HCT116 (cell line): Measurements from ENCODE around the gene TEN1. TPM values are rescaled to one million over a fixed set of nuclear protein-coding genes. Genes with fewer than 3 reads are reported as not detected.

ENCODE experiments used
- ATAC-seq: fragments of 200-7000 bp; cut with Tn5 transposase; 2 replicates; pipeline ENCODE4 v1.9.1; 2020; ENCODE audit warnings: mild to moderate bottlenecking, moderate library complexity
- BruUV-seq: library from RNA; stranded (reverse); fragments of 400-500 nt; replicated peaks from 2 replicates; lab custom pipeline; 2021; lab: Mats Ljungman, UMichigan
- CTCF ChIA-PET: fragments of 300-600 bp; sonication (Branson Sonifier 250); formaldehyde crosslinking; loops from one replicate; lab custom pipeline; 2021; ENCODE audit warnings: antibody characterized with exemption; lab: Charles Lee
- POLR2A ChIA-PET: fragments of 300-600, 350-600 bp; sonication (Branson Sonifier 250); formaldehyde crosslinking; loops from one replicate; lab custom pipeline; 2021; ENCODE audit warnings: antibody characterized with exemption; lab: Charles Lee
- RAD21 ChIA-PET, 2 experiments: fragments of 300-600 bp; sonication (Branson Sonifier 250); formaldehyde crosslinking; loops; one replicate each; lab custom pipeline; 2023; ENCODE audit warnings: low total read pairs in 2 of 2; ENCODE audit not compliant: uncharacterized antibody in 2 of 2, unreplicated experiment in 2 of 2, low non-redundant PET in 1 of 2; lab: Charles Lee
- DNase-seq: peaks from one replicate; pipeline ENCODE4 v3.0.0-alpha.2; 2010; ENCODE audit warnings: low read depth, low spot score
- H2AFZ ChIP-seq: fragments of 200-600 bp; shearing (Covaris generic), sonication (generic); 2 replicates; pipeline ENCODE4 v1.6.1; 2017; ENCODE audit warnings: low read depth, mixed run types, mixed read lengths, antibody characterized with exemption, low read length; ENCODE audit not compliant: poor library complexity, severe bottlenecking
- H3K27ac ChIP-seq: 2 replicates; pipeline ENCODE4 v1.5.1; 2012; ENCODE audit warnings: low read depth, low read length
- H3K27me3 ChIP-seq: fragments of 200-600 bp; sonication (generic); 2 replicates; pipeline ENCODE4 v1.6.1; 2016; ENCODE audit warnings: mixed run types, low read length, mixed read lengths; ENCODE audit not compliant: insufficient read depth
- H3K36me3 ChIP-seq, 2 experiments: fragments of 200-500 bp in 1 of 2; fragments of 200-600 bp in 1 of 2; sonication (Bioruptor generic) in 1 of 2; sonication (generic) in 1 of 2; 2 replicates each; pipeline versions ENCODE4 v1.5.1 to v1.6.1; 2014 to 2016; ENCODE audit warnings: low read length in 2 of 2, inconsistent platforms in 1 of 2, mixed read lengths in 1 of 2, mixed run types in 1 of 2; ENCODE audit not compliant: insufficient read depth in 2 of 2, control insufficient read depth in 1 of 2
- H3K4me1 ChIP-seq, 2 experiments: fragments of 200-600 bp in 1 of 2; sonication (generic) in 1 of 2; 2 replicates each; pipeline versions ENCODE4 v1.5.1 to v1.6.1; 2012 to 2017; ENCODE audit warnings: low read length in 2 of 2, inconsistent platforms in 1 of 2, mild to moderate bottlenecking in 1 of 2, mixed read lengths in 1 of 2, mixed run types in 1 of 2, moderate library complexity in 1 of 2; ENCODE audit not compliant: insufficient read depth in 2 of 2, control insufficient read depth in 1 of 2
- H3K4me2 ChIP-seq: fragments of 200-600 bp; sonication (generic); 2 replicates; pipeline ENCODE4 v1.6.1; 2017; ENCODE audit warnings: mixed run types, low read length, mixed read lengths
- H3K4me3 ChIP-seq, 2 experiments: fragments of 200-600 bp in 1 of 2; sonication (generic) in 1 of 2; replicated peaks in 1 of 2; 2 replicates each; pipeline ENCODE4 v1.5.1; 2011 to 2016; ENCODE audit warnings: low read length in 2 of 2, control low read depth in 1 of 2, low read depth in 1 of 2, mild to moderate bottlenecking in 1 of 2, mixed read lengths in 1 of 2, mixed run types in 1 of 2
- H3K79me2 ChIP-seq: fragments of 200-600 bp; sonication (generic); 2 replicates; pipeline ENCODE4 v1.6.1; 2017; ENCODE audit warnings: mild to moderate bottlenecking, mixed run types, low read length, moderate library complexity, mixed read lengths; ENCODE audit not compliant: insufficient read depth
- H3K9ac ChIP-seq: fragments of 200-600 bp; sonication (generic); 2 replicates; pipeline ENCODE4 v1.6.1; 2016; ENCODE audit warnings: low read length, mixed read lengths
- H3K9me2 ChIP-seq: fragments of 200-600 bp; sonication (generic), shearing (Covaris generic); 2 replicates; pipeline ENCODE4 v1.6.1; 2017; ENCODE audit warnings: mixed run types, mild to moderate bottlenecking, moderate library complexity; ENCODE audit not compliant: insufficient read depth
- H3K9me3 ChIP-seq, 2 experiments: fragments of 200-500 bp in 1 of 2; fragments of 200-600 bp in 1 of 2; sonication (Bioruptor generic) in 1 of 2; sonication (generic) in 1 of 2; 2 replicates each; pipeline ENCODE4 v1.6.1; 2014 to 2017; ENCODE audit warnings: low read length in 2 of 2, mixed read lengths in 2 of 2, inconsistent platforms in 1 of 2, low read depth in 1 of 2, mild to moderate bottlenecking in 1 of 2, mixed run types in 1 of 2, moderate library complexity in 1 of 2; ENCODE audit not compliant: control insufficient read depth in 1 of 2, insufficient read depth in 1 of 2
- H4K20me1 ChIP-seq: fragments of 200-600 bp; sonication (generic), shearing (Covaris generic); 2 replicates; pipeline ENCODE4 v1.6.1; 2017; ENCODE audit warnings: mixed run types, mild to moderate bottlenecking, moderate library complexity; ENCODE audit not compliant: insufficient read depth
- CTCF ChIP-seq, 3 experiments: fragments of 200-600 bp in 1 of 3; sonication (generic) in 1 of 3; IDR thresholded peaks in 2 of 3; conservative IDR thresholded peaks in 1 of 3; 2 replicates each; pipeline ENCODE4 v1.5.1; 2012 to 2017; ENCODE audit warnings: low read depth in 2 of 3, low read length in 2 of 3, antibody characterized with exemption in 1 of 3, borderline replicate concordance in 1 of 3, control low read depth in 1 of 3, mild to moderate bottlenecking in 1 of 3, mixed read lengths in 1 of 3, mixed run types in 1 of 3, moderate library complexity in 1 of 3; ENCODE audit not compliant: insufficient read depth in 1 of 3
- FOSL1 ChIP-seq: IDR thresholded peaks from 2 replicates; pipeline ENCODE4 v1.6.1; 2012; ENCODE audit warnings: low read depth
- MAX ChIP-seq: IDR thresholded peaks from 2 replicates; pipeline ENCODE4 v1.6.1; 2012
- POLR2A ChIP-seq: IDR thresholded peaks from 2 replicates; pipeline ENCODE4 v1.7.0; 2011; ENCODE audit warnings: borderline replicate concordance; ENCODE audit not compliant: insufficient read depth, insufficient read length; ENCODE audit errors: extremely low read depth
- RAD21 ChIP-seq: IDR thresholded peaks from 2 replicates; pipeline ENCODE4 v1.6.1; 2012; ENCODE audit warnings: low read depth, mild to moderate bottlenecking
- SIN3A ChIP-seq: IDR thresholded peaks from 2 replicates; pipeline ENCODE4 v1.6.1; 2012; ENCODE audit warnings: low read depth
- SP1 ChIP-seq: IDR thresholded peaks from 2 replicates; pipeline ENCODE4 v1.6.1; 2012; ENCODE audit warnings: low read depth
- intact Hi-C: fragments of 100-400 bp; cut with micrococcal nuclease; formaldehyde crosslinking; loops from 2 replicates; pipeline ENCODE4 v1.10.0; 2022
- total RNA-seq: library from RNA; stranded (reverse); gene quantifications from one replicate; pipeline ENCODE4 v1.2.1, GENCODE V29; 2021; ENCODE audit not compliant: unreplicated experiment

TEN1 gene
- total RNA-seq, 1 experiment from 2014 or later: 18.5 TPM

- Histone ChIP-seq H3K9me2 (no peaks in the 10 kb centered on the region), H3K79me2 (no peaks in the 10 kb centered on the region), H2AFZ (no peak overlapping the region), H3K36me3 (peaks cover 10 to 13% of the 10 kb centered on the region in 2 experiments; a peak in 3 of 4 replicates), H3K4me3 (no peak overlapping the region), H3K9me3 (no peaks in the 10 kb centered on the region), H3K27me3 (no peaks in the 10 kb centered on the region), H3K9ac (no peak overlapping the region), H3K4me2 (no peak overlapping the region), H3K4me1 (no peaks in the 10 kb centered on the region), H3K27ac (no peak overlapping the region), H4K20me1 (no peaks in the 10 kb centered on the region)
- DNase-seq: no peak
- ChIA-PET POLR2A (interaction anchor here (1.1 kb wide), 1 partner anchor 18 kb away, joined by 8 read pairs; the partner anchor contains the start of genes ACOX1 and TEN1), RAD21 (no interaction called here), CTCF (no interaction called here)
- TF ChIP-seq RAD21 (no peak), FOSL1 (no peak), SIN3A (no peak), SP1 (no peak), POLR2A (no peak), CTCF (IDR thresholded peaks at IDR 0.05 in 2 of 3, conservative IDR thresholded peaks at IDR 0.05 in 1 of 3; ENCODE audit: borderline replicate concordance in 1 of 3, insufficient read depth in 1 of 3, low read depth in 2 of 3, low read length in 2 of 3) (no peak), MAX (no peak)
- intact Hi-C loops: no loop called here
- ATAC-seq: no peak
- no TSS peak for BruUV-seq
Observed at GRCh38 chr17:75959839-75960511, 19.1 kb upstream of the TEN1 start.
